Calu3 (cell line): Measurements from ENCODE around the gene SPTBN2. TPM values are rescaled to one million over a fixed set of nuclear protein-coding genes. Genes with fewer than 3 reads are reported as not detected.

ENCODE experiments used
- BruUV-seq: library from RNA; stranded (reverse); fragments of 400-500 nt; replicated peaks from 2 replicates; lab custom pipeline; 2021; lab: Mats Ljungman, UMichigan
- CTCF ChIA-PET: fragments of 300-600 bp; sonication (Branson Sonifier 250); formaldehyde crosslinking; loops from one replicate; lab custom pipeline; 2022; ENCODE audit warnings: antibody characterized with exemption; lab: Charles Lee
- DNase-seq: peaks from one replicate; pipeline ENCODE4 v3.0.0; 2022
- H3K27ac Mint-ChIP-seq: one replicate; pipeline ENCODE4 v1.8.0; 2022; ENCODE audit warnings: mixed read lengths; ENCODE audit not compliant: unreplicated experiment
- H3K27me3 Mint-ChIP-seq: one replicate; pipeline ENCODE4 v1.8.0; 2022; ENCODE audit warnings: mixed read lengths; ENCODE audit not compliant: unreplicated experiment
- H3K36me3 Mint-ChIP-seq: one replicate; pipeline ENCODE4 v1.8.0; 2022; ENCODE audit warnings: mild to moderate bottlenecking, moderate library complexity, mixed read lengths; ENCODE audit not compliant: insufficient read depth, unreplicated experiment
- H3K4me1 Mint-ChIP-seq: one replicate; pipeline ENCODE4 v1.8.0; 2022; ENCODE audit warnings: mild to moderate bottlenecking, low read depth, mixed read lengths; ENCODE audit not compliant: unreplicated experiment
- H3K4me3 Mint-ChIP-seq: one replicate; pipeline ENCODE4 v1.8.0; 2022; ENCODE audit warnings: mild to moderate bottlenecking, low read depth, moderate library complexity, mixed read lengths; ENCODE audit not compliant: unreplicated experiment
- H3K9me3 Mint-ChIP-seq: one replicate; pipeline ENCODE4 v1.8.0; 2022; ENCODE audit warnings: low read depth, mixed read lengths; ENCODE audit not compliant: unreplicated experiment
- CTCF ChIP-seq: fragments of 200-600 bp; IDR thresholded peaks from one replicate; pipeline ENCODE4 v1.8.0; 2022; ENCODE audit warnings: antibody characterized with exemption; ENCODE audit not compliant: unreplicated experiment
- intact Hi-C: fragments of 100-400 bp; cut with micrococcal nuclease; formaldehyde crosslinking; loops from one replicate; pipeline ENCODE4 v1.10.0; 2022; ENCODE audit not compliant: unreplicated experiment
- total RNA-seq: library from RNA; stranded (reverse); gene quantifications from 2 replicates; pipeline ENCODE4 v1.2.3, GENCODE V29; 2022

SPTBN2 gene
- total RNA-seq, 1 experiment from 2014 or later, result 41.3 TPM

GRCh38 chr11:66720223-66720898, 8.7 kb downstream of the SPTBN2 start:
- Mint-ChIP-seq H3K9me3 (no peaks in the 10 kb centered on the region), H3K4me3 (peak overlapping the region; percentile 67), H3K27ac (peak overlapping the region; percentile 89), H3K36me3 (peaks cover 40% of the 10 kb centered on the region), H3K27me3 (no peaks in the 10 kb centered on the region), H3K4me1 (peaks cover 52% of the 10 kb centered on the region)
- TF ChIP-seq CTCF, result no peak
- intact Hi-C loops, result no loop called here
- CTCF ChIA-PET, result interaction anchor here (0.6 to 1.0 kb wide), 3 partner anchors 22 to 124 kb away, joined by 3 to 6 read pairs (median 4); no protein-coding TSS in a partner anchor
- peak; percentile 97 for DNase-seq
- no TSS peak for BruUV-seq

- intact Hi-C loops, result no loop called here
- no peaks in the 10 kb centered on the region for H3K27me3 Mint-ChIP-seq
- no peak for TF ChIP-seq CTCF
- no peak for DNase-seq
- no TSS peak for BruUV-seq
- peak overlapping the region; percentile 89 for H3K27ac Mint-ChIP-seq
- CTCF ChIA-PET, result interaction anchor here (0.6 to 1.0 kb wide), 4 partner anchors 23 to 199 kb away, joined by 4 to 6 read pairs (median 4); no protein-coding TSS in a partner anchor
- H3K4me3 Mint-ChIP-seq, result peak overlapping the region; percentile 89
- H3K9me3 Mint-ChIP-seq, result no peaks in the 10 kb centered on the region
- peaks cover 46% of the 10 kb centered on the region for H3K36me3 Mint-ChIP-seq
- peaks cover 52% of the 10 kb centered on the region for H3K4me1 Mint-ChIP-seq
These were observed 9.7 kb downstream of the SPTBN2 start for GRCh38 chr11:66719111-66719872.

GRCh38 chr11:66718320-66718971, 10.6 kb downstream of the SPTBN2 start:
- Mint-ChIP-seq H3K9me3 (no peaks in the 10 kb centered on the region), H3K4me1 (peaks cover 52% of the 10 kb centered on the region), H3K4me3 (peak overlapping the region; percentile 89), H3K36me3 (peaks cover 48% of the 10 kb centered on the region), H3K27me3 (no peaks in the 10 kb centered on the region), H3K27ac (peak overlapping the region; percentile 89)
- peak; percentile 39 for TF ChIP-seq CTCF
- intact Hi-C loops, result no loop called here
- BruUV-seq, result no TSS peak
- CTCF ChIA-PET, result interaction anchor here (1.0 kb wide), 1 partner anchor 10 kb away, joined by 3 read pairs; the partner anchor contains the start of gene SPTBN2
- peak; percentile 89 for DNase-seq

GRCh38 chr11:66717925-66718319, 11.1 kb downstream of the SPTBN2 start:
- intact Hi-C loops, result no loop called here
- H3K36me3 Mint-ChIP-seq, result peaks cover 52% of the 10 kb centered on the region
- peak overlapping the region; percentile 89 for H3K4me3 Mint-ChIP-seq
- peaks cover 52% of the 10 kb centered on the region for H3K4me1 Mint-ChIP-seq
- CTCF ChIA-PET, result interaction anchor here (1.0 kb wide), 1 partner anchor 11 kb away, joined by 3 read pairs; the partner anchor contains the start of gene SPTBN2
- H3K27me3 Mint-ChIP-seq, result no peaks in the 10 kb centered on the region
- TF ChIP-seq CTCF, result no peak
- peak overlapping the region; percentile 89 for H3K27ac Mint-ChIP-seq
- no TSS peak for BruUV-seq
- no peak for DNase-seq
- H3K9me3 Mint-ChIP-seq, result no peaks in the 10 kb centered on the region
